ENCODE results near the gene IRGQ.

DNA sequence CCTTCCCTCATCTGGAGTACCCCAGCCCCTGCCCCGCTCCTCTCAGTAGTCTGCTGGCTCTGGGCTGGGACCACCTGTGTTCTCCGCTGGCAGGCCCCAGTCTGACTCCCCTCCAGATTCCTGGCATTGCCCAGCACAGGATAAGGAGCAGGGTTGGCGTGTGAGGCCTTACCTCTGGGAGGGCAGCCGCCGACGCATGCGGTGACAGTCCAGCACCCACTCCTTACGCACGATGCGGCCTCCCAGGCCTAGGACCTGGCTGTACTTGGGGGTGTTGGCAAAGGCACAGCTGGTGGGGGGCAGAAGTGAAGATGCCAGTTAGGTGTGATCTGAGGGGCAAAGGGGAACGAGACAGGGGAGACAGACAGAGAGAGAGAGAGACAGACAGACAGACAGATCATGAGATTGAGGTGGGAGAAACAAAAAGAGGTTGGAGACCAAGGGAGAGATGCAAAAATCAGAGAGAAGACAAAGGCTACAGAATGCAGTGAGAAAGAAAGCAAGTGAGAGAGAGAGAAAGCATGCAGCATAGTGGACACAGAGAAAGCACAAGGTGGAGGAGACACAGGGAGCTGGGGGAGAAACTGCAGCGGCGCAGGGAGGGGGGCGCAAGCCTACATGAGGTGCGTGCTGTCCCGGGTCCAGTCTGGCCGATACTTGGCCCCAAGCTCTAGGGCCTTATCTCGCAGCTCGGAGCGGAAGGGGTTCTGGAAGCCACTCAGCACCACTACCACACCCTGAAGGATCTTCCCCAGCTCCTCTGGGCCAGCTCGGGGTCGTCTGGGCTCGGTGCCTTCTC is 44.3 kb downstream of the IRGQ start:
- TF ChIP-seq, protein P1, sequence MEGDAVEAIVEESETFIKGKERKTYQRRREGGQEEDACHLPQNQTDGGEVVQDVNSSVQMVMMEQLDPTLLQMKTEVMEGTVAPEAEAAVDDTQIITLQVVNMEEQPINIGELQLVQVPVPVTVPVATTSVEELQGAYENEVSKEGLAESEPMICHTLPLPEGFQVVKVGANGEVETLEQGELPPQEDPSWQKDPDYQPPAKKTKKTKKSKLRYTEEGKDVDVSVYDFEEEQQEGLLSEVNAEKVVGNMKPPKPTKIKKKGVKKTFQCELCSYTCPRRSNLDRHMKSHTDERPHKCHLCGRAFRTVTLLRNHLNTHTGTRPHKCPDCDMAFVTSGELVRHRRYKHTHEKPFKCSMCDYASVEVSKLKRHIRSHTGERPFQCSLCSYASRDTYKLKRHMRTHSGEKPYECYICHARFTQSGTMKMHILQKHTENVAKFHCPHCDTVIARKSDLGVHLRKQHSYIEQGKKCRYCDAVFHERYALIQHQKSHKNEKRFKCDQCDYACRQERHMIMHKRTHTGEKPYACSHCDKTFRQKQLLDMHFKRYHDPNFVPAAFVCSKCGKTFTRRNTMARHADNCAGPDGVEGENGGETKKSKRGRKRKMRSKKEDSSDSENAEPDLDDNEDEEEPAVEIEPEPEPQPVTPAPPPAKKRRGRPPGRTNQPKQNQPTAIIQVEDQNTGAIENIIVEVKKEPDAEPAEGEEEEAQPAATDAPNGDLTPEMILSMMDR (IDR thresholded peaks at IDR 0.05; ENCODE audit: low read length) = no peak
- no peak for TF ChIP-seq EZH2 (IDR thresholded peaks at IDR 0.05; ENCODE audit: borderline replicate concordance, low read length)

All from OCI-LY1 (cell line).